HG03039 (cell line): ENCODE measurements around the gene MTF1.

Source experiments
- ATAC-seq: cut with Tn5 transposase; IDR thresholded peaks from one replicate; pipeline ENCODE4 v1.9.1; 2021; ENCODE audit warnings: mild to moderate bottlenecking, moderate library complexity; ENCODE audit not compliant: unreplicated experiment

The MTF1 gene

GRCh38 chr1:37836788-37837187 is 22.6 kb downstream of the MTF1 start:
- ATAC-seq: no peak

GRCh38 chr1:37831809-37832208 is 27.6 kb downstream of the MTF1 start:
- ATAC-seq: no peak

- ATAC-seq: no peak
These were observed 28.3 kb downstream of the MTF1 start for GRCh38 chr1:37831109-37831508.

GRCh38 chr1:37828410-37829074 is 30.9 kb downstream of the MTF1 start:
- ATAC-seq: no peak

- ATAC-seq: no peak
These were observed 33.9 kb downstream of the MTF1 start for GRCh38 chr1:37825506-37825905.

- ATAC-seq: no peak
These were observed 35.4 kb downstream of the MTF1 start for GRCh38 chr1:37824001-37824400.

- no peak for ATAC-seq
These were observed 36.2 kb downstream of the MTF1 start for GRCh38 chr1:37822906-37823815.

- no peak for ATAC-seq
These were observed 37.9 kb downstream of the MTF1 start for GRCh38 chr1:37821481-37821880.

- no peak for ATAC-seq
These were observed 41.9 kb downstream of the MTF1 start for GRCh38 chr1:37817481-37817880.

- ATAC-seq: no peak
These were observed 45.1 kb downstream of the MTF1 start for GRCh38 chr1:37814252-37814651.

- ATAC-seq: no peak
These were observed 45.8 kb downstream of the MTF1 start for GRCh38 chr1:37813529-37814145.

- no peak for ATAC-seq
These were observed 48.3 kb downstream of the MTF1 start for GRCh38 chr1:37811027-37811655.

GRCh38 chr1:37809942-37810341 is 49.5 kb downstream of the MTF1 start:
- no peak for ATAC-seq

GRCh38 chr1:37808369-37809319 is 50.7 kb downstream of the MTF1 start:
- peak; percentile 37 for ATAC-seq

GRCh38 chr1:37807555-37808368 is 51.6 kb downstream of the MTF1 start, which contains the start of the genes C1orf122 and YRDC:
Gene C1orf122, plus strand, starts transcription at chr1:37807790. Its CDS starts 615 bp downstream, at chr1:37808405.
Gene YRDC, minus strand, starts transcription at chr1:37808208. Its CDS starts 28 bp downstream, at chr1:37808180.
- ATAC-seq: peak; percentile 86

GRCh38 chr1:37807220-37807554 is 52.2 kb downstream of the MTF1 start:
- ATAC-seq: no peak

GRCh38 chr1:37802439-37802838 is 57.0 kb downstream of the MTF1 start:
- ATAC-seq: no peak

- no peak for ATAC-seq
These were observed 61.5 kb downstream of the MTF1 start for GRCh38 chr1:37797750-37798345.
